ENCODE data around the gene TMOD1. TPM values are rescaled to one million over a fixed set of nuclear protein-coding genes. Genes with fewer than 3 reads are reported as not detected.

TMOD1 gene
- total and polyA plus RNA-seq, 2 of the 8 experiments (the other 6 are each of a cell fraction or from before 2014, with no cell fraction given): 0.17 to 0.88 TPM

GRCh38 chr9:97645720-97646119, 144.3 kb downstream of the TMOD1 start:
- H3K4me1 ChIP-seq (replicated peaks in 1 of 4; ENCODE audit: control insufficient read depth in 3 of 4, insufficient read depth in 4 of 4, low read length in 3 of 4): no peaks in the 10 kb centered on the region
- H2BK20ac ChIP-seq (ENCODE audit: low read length): no peak overlapping the region
- no peak overlapping the region for H3K4me2 ChIP-seq (ENCODE audit: insufficient read depth in 1 of 2, low read depth in 2 of 2, low read length in 2 of 2)
- H2BK12ac ChIP-seq (ENCODE audit: low read depth, low read length): no peak overlapping the region
- no peaks in the 10 kb centered on the region for H3K27me3 ChIP-seq (replicated peaks in 1 of 4; ENCODE audit: control insufficient read depth in 3 of 4, extremely low read depth in 1 of 4, insufficient read depth in 3 of 4, low read length in 3 of 4)
- H2AFZ ChIP-seq (ENCODE audit: low read length): no peak overlapping the region
- no peak overlapping the region for H4K5ac ChIP-seq (ENCODE audit: insufficient read length, low read depth, low read length)
- no peak overlapping the region for H4K8ac ChIP-seq (ENCODE audit: extremely low read depth, insufficient read depth, low read length)
- H3K4ac ChIP-seq (replicated peaks; ENCODE audit: insufficient read length, low read depth, low read length): no peak overlapping the region
- H2BK120ac ChIP-seq (replicated peaks; ENCODE audit: low read depth, low read length): no peak overlapping the region
- DNase-seq (ENCODE audit: low read depth in 1 of 2, low spot score in 2 of 2): no peak
- H4K20me1 ChIP-seq (replicated peaks in 1 of 2; ENCODE audit: control insufficient read depth in 1 of 2, insufficient read depth in 2 of 2, low read length in 2 of 2): peaks cover 3 to 4% of the 10 kb centered on the region in 2 experiments
- ChIA-PET CTCF (ENCODE audit: partially characterized antibody) (interaction anchor here (0.7 to 1.4 kb wide), 3 partner anchors 12 to 308 kb away, joined by 3 read pairs; partner anchors contain the start of gene NCBP1), POLR2A (ENCODE audit: partially characterized antibody) (interaction anchor here (1.0 to 2.0 kb wide), 3 partner anchors 11 to 13 kb away, joined by 4 to 8 read pairs (median 5); partner anchors contain the start of genes NCBP1 and TSTD2)
- H3K36me3 ChIP-seq (ENCODE audit: control insufficient read depth in 2 of 4, insufficient read depth in 4 of 4, low read length in 3 of 4): peaks cover 4 to 72% (median 34%) of the 10 kb centered on the region in 4 experiments
- TF ChIP-seq TEAD4 (IDR thresholded peaks at IDR 0.05; ENCODE audit: low read depth, low read length) (no peak), SRF (IDR thresholded peaks at IDR 0.05; ENCODE audit: low read depth, low read length) (no peak), SIRT6 (IDR thresholded peaks at IDR 0.05; ENCODE audit: low read length) (no peak), RNF2 (IDR thresholded peaks at IDR 0.05; ENCODE audit: borderline replicate concordance, low read depth, low read length, missing control alignments, poor library complexity, severe bottlenecking) (no peak), ASH2L (IDR thresholded peaks at IDR 0.05; ENCODE audit: low read length) (no peak), PHF8 (conservative IDR thresholded peaks at IDR 0.05; ENCODE audit: low read depth, low read length) (no peak), SIN3A (conservative IDR thresholded peaks at IDR 0.05 in 1 of 2, IDR thresholded peaks at IDR 0.05 in 1 of 2; ENCODE audit: low read depth in 1 of 2, low read length in 2 of 2) (no peak), TAF1 (IDR thresholded peaks at IDR 0.05; ENCODE audit: low read depth, low read length) (no peak), POU5F1 (IDR thresholded peaks at IDR 0.05; ENCODE audit: low read depth, low read length) (no peak), CBX5 (IDR thresholded peaks at IDR 0.05; ENCODE audit: low read depth, low read length) (no peak), RAD21 (IDR thresholded peaks at IDR 0.05 in 1 of 2, conservative IDR thresholded peaks at IDR 0.05 in 1 of 2; ENCODE audit: low read depth in 2 of 2, low read length in 2 of 2) (no peak)
- FAIRE-seq: no peak
- no peak overlapping the region for H2AK5ac ChIP-seq (ENCODE audit: low read depth, low read length)
- no peak overlapping the region for H3K4me3 ChIP-seq (ENCODE audit: extremely low read depth in 1 of 4, insufficient read depth in 2 of 4, low read depth in 3 of 4, low read length in 4 of 4)
- no peak overlapping the region for H2BK15ac ChIP-seq (ENCODE audit: low read length)
- H3K79me2 ChIP-seq (ENCODE audit: control insufficient read depth in 1 of 2, insufficient read depth in 2 of 2, low read length in 2 of 2): peaks cover 0 to 5% of the 10 kb centered on the region in 2 experiments; a peak in 2 of 4 replicates
- no peak overlapping the region for H3K23ac ChIP-seq (ENCODE audit: insufficient read length)
- no peaks in the 10 kb centered on the region for H3K23me2 ChIP-seq (ENCODE audit: low read depth, low read length)
- no peak overlapping the region for H3K14ac ChIP-seq (ENCODE audit: insufficient read length)
- H3K56ac ChIP-seq (replicated peaks; ENCODE audit: insufficient read length, low read depth, low read length): no peak overlapping the region
- H3K79me1 ChIP-seq (ENCODE audit: low read depth, low read length): no peaks in the 10 kb centered on the region
- no peaks in the 10 kb centered on the region for H3K9me3 ChIP-seq (ENCODE audit: insufficient read depth in 2 of 2, low read depth in 1 of 2, low read length in 1 of 2)
- no peak overlapping the region for H3K27ac ChIP-seq (ENCODE audit: low read depth, low read length)
- H3K18ac ChIP-seq (ENCODE audit: extremely low read depth, low read length): no peak overlapping the region
- no peak overlapping the region for H2BK5ac ChIP-seq (ENCODE audit: low read depth, low read length)
- no peak overlapping the region for H3K9ac ChIP-seq (replicated peaks in 1 of 4; ENCODE audit: extremely low read depth in 1 of 4, low read depth in 3 of 4, low read length in 3 of 4)
- no peak overlapping the region for H4K91ac ChIP-seq (replicated peaks; ENCODE audit: insufficient read length, low read length)

Measured in H1 (cell line).